ENCODE measurements around the gene TIMM13. TPM values are rescaled to one million over a fixed set of nuclear protein-coding genes. Genes with fewer than 3 reads are reported as not detected.

The TIMM13 gene
- total and polyA plus RNA-seq, 2 of the 8 experiments (the other 6 are each of a cell fraction or from before 2014, with no cell fraction given): 270 to 275 TPM

DNA sequence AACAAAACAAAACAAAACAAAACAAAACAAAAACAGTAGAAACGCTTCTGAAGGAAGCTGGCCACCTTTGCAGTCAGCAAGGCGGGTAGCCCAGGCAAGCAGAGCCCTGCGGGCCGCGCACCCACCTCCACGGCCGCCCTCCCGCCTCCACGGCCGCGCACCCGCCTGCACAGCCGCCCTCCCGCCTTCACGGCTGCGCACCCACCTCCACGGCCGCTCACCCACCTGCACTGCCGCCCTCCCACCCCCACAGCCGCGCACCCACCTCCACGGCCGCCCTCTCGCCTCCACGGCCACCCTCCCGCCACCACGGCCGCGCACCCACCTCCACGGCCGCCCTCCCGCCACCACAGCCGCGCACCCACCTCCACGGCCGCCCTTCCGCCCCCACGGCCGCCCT, 9.0 kb upstream of the TIMM13 start (continued):
- TF ChIP-seq CBX5 (IDR thresholded peaks at IDR 0.05; ENCODE audit: low read depth, low read length): no peak
- no peak for TF ChIP-seq GABPA (IDR thresholded peaks at IDR 0.05; ENCODE audit: borderline replicate concordance, insufficient read depth, low read length)
- TF ChIP-seq SUZ12 (IDR thresholded peaks at IDR 0.05; ENCODE audit: low read length): no peak
- no peak for TF ChIP-seq SIN3A (conservative IDR thresholded peaks at IDR 0.05 in 1 of 2, IDR thresholded peaks at IDR 0.05 in 1 of 2; ENCODE audit: low read depth in 1 of 2, low read length in 2 of 2)

All from H1 (cell line).